HG02623 (cell line): ENCODE data around the gene CACNA1D.

Experiments used
- ATAC-seq: cut with Tn5 transposase; IDR thresholded peaks from one replicate; pipeline ENCODE4 v1.9.1; 2021; ENCODE audit warnings: moderate library complexity; ENCODE audit not compliant: unreplicated experiment

The CACNA1D gene

GRCh38 chr3:53739966-53740365, 245.6 kb downstream of the CACNA1D start:
- ATAC-seq = no peak

GRCh38 chr3:53740956-53741355, 246.5 kb downstream of the CACNA1D start:
- no peak for ATAC-seq

- ATAC-seq = no peak
Observed at GRCh38 chr3:53744351-53744750, 249.9 kb downstream of the CACNA1D start.

- ATAC-seq = no peak
Observed at GRCh38 chr3:53747559-53747958, 253.1 kb downstream of the CACNA1D start.

- ATAC-seq = peak; percentile 90
Observed at GRCh38 chr3:53748512-53749271, 254.3 kb downstream of the CACNA1D start.

GRCh38 chr3:53749448-53749847, 255.0 kb downstream of the CACNA1D start:
- ATAC-seq = no peak

- no peak for ATAC-seq
Observed at GRCh38 chr3:53750253-53751210, 256.1 kb downstream of the CACNA1D start.

- peak; percentile 30 for ATAC-seq
Observed at GRCh38 chr3:53753518-53754183, 259.2 kb downstream of the CACNA1D start.

- ATAC-seq = no peak
Observed at GRCh38 chr3:53754325-53754724, 259.9 kb downstream of the CACNA1D start.

- no peak for ATAC-seq
Observed at GRCh38 chr3:53758846-53759245, 264.4 kb downstream of the CACNA1D start.

- no peak for ATAC-seq
Observed at GRCh38 chr3:53763353-53763752, 268.9 kb downstream of the CACNA1D start.

GRCh38 chr3:53764026-53764775, 269.8 kb downstream of the CACNA1D start:
- no peak for ATAC-seq

- ATAC-seq = no peak
Observed at GRCh38 chr3:53765753-53766152, 271.3 kb downstream of the CACNA1D start.

GRCh38 chr3:53766706-53767105, 272.3 kb downstream of the CACNA1D start:
- ATAC-seq = no peak

- no peak for ATAC-seq
Observed at GRCh38 chr3:53768478-53769459, 274.4 kb downstream of the CACNA1D start.

GRCh38 chr3:53772562-53772961, 278.2 kb downstream of the CACNA1D start:
- no peak for ATAC-seq

GRCh38 chr3:53773021-53773436, 278.6 kb downstream of the CACNA1D start:
- ATAC-seq = no peak

GRCh38 chr3:53773611-53774368, 279.4 kb downstream of the CACNA1D start:
- peak; percentile 83 for ATAC-seq

GRCh38 chr3:53774414-53774813, 280.0 kb downstream of the CACNA1D start:
- no peak for ATAC-seq
